IPS-15b (cell line): ENCODE data around the gene BCO1.
"Not testable (repeated sequence)": the region's sequence is repeated elsewhere in the genome, so short reads cannot be mapped to it uniquely, and the experiment has no call there.

Experiments used
- H3K27me3 ChIP-seq: one replicate; pipeline ENCODE4 v1.6.1; 2013; ENCODE audit warnings: low read length; ENCODE audit not compliant: control insufficient read depth, insufficient read depth
- H3K36me3 ChIP-seq: one replicate; pipeline ENCODE4 v1.6.1; 2013; ENCODE audit warnings: low read length; ENCODE audit not compliant: control insufficient read depth, insufficient read depth
- H3K4me1 ChIP-seq: one replicate; pipeline ENCODE4 v1.6.1; 2013; ENCODE audit warnings: mild to moderate bottlenecking, low read length; ENCODE audit not compliant: control insufficient read depth, insufficient read depth
- H3K4me3 ChIP-seq: one replicate; pipeline ENCODE4 v1.5.1; 2013; ENCODE audit warnings: low read depth, low read length
- H3K9ac ChIP-seq: one replicate; pipeline ENCODE4 v1.6.1; 2013; ENCODE audit warnings: low read depth, mild to moderate bottlenecking, low read length
- H3K9me3 ChIP-seq: one replicate; pipeline ENCODE4 v1.6.1; 2013; ENCODE audit warnings: mild to moderate bottlenecking, low read length; ENCODE audit not compliant: control insufficient read depth, insufficient read depth

Gene BCO1

GRCh38 chr16:81214745-81215166 is 23.7 kb upstream of the BCO1 start:
- Histone ChIP-seq H3K4me1 (no peaks in the 10 kb centered on the region), H3K4me3 (no peak overlapping the region), H3K9ac (no peak overlapping the region), H3K9me3 (no peaks in the 10 kb centered on the region), H3K36me3 (no peaks in the 10 kb centered on the region), H3K27me3 (no peaks in the 10 kb centered on the region)

GRCh38 chr16:81216114-81216513 is 22.4 kb upstream of the BCO1 start:
- Histone ChIP-seq H3K9me3 (no peaks in the 10 kb centered on the region), H3K36me3 (no peaks in the 10 kb centered on the region), H3K9ac (no peak overlapping the region), H3K27me3 (no peaks in the 10 kb centered on the region), H3K4me1 (no peaks in the 10 kb centered on the region), H3K4me3 (no peak overlapping the region)

- Histone ChIP-seq H3K4me1 (no peaks in the 10 kb centered on the region), H3K27me3 (no peaks in the 10 kb centered on the region), H3K36me3 (no peaks in the 10 kb centered on the region), H3K4me3 (no peak overlapping the region), H3K9me3 (no peaks in the 10 kb centered on the region), H3K9ac (no peak overlapping the region)
Observed at GRCh38 chr16:81216706-81217105, 21.8 kb upstream of the BCO1 start.

GRCh38 chr16:81219151-81219550 is 19.3 kb upstream of the BCO1 start:
- Histone ChIP-seq H3K4me1 (no peaks in the 10 kb centered on the region), H3K9ac (no peak overlapping the region), H3K36me3 (no peaks in the 10 kb centered on the region), H3K27me3 (no peaks in the 10 kb centered on the region), H3K4me3 (no peak overlapping the region), H3K9me3 (no peaks in the 10 kb centered on the region)

GRCh38 chr16:81220349-81220748 is 18.1 kb upstream of the BCO1 start:
- H3K27me3 ChIP-seq: no peaks in the 10 kb centered on the region
- H3K36me3 ChIP-seq: no peaks in the 10 kb centered on the region
- H3K4me3 ChIP-seq: no peak overlapping the region
- no peaks in the 10 kb centered on the region for H3K4me1 ChIP-seq
- no peak overlapping the region for H3K9ac ChIP-seq
- no peaks in the 10 kb centered on the region for H3K9me3 ChIP-seq

- H3K4me1 ChIP-seq: no peaks in the 10 kb centered on the region
- H3K9me3 ChIP-seq: no peaks in the 10 kb centered on the region
- no peaks in the 10 kb centered on the region for H3K36me3 ChIP-seq
- H3K4me3 ChIP-seq: no peak overlapping the region
- no peak overlapping the region for H3K9ac ChIP-seq
- no peaks in the 10 kb centered on the region for H3K27me3 ChIP-seq
Observed at GRCh38 chr16:81221731-81222130, 16.8 kb upstream of the BCO1 start.

- no peak overlapping the region for H3K9ac ChIP-seq
- no peaks in the 10 kb centered on the region for H3K9me3 ChIP-seq
- H3K4me3 ChIP-seq: no peak overlapping the region
- no peaks in the 10 kb centered on the region for H3K27me3 ChIP-seq
- no peaks in the 10 kb centered on the region for H3K36me3 ChIP-seq
- H3K4me1 ChIP-seq: no peaks in the 10 kb centered on the region
Observed at GRCh38 chr16:81224824-81225223, 13.7 kb upstream of the BCO1 start.

- not testable (repeated sequence) for H3K27me3 ChIP-seq, H3K4me3 ChIP-seq, H3K9ac ChIP-seq, H3K9me3 ChIP-seq, H3K4me1 ChIP-seq, H3K36me3 ChIP-seq
Observed at GRCh38 chr16:81225697-81226096, 12.8 kb upstream of the BCO1 start.

GRCh38 chr16:81227785-81228184 is 10.7 kb upstream of the BCO1 start:
- no peaks in the 10 kb centered on the region for H3K4me1 ChIP-seq
- no peaks in the 10 kb centered on the region for H3K9me3 ChIP-seq
- H3K36me3 ChIP-seq: no peaks in the 10 kb centered on the region
- no peak overlapping the region for H3K4me3 ChIP-seq
- no peak overlapping the region for H3K9ac ChIP-seq
- H3K27me3 ChIP-seq: no peaks in the 10 kb centered on the region

GRCh38 chr16:81229811-81230210 is 8.7 kb upstream of the BCO1 start:
- H3K4me3 ChIP-seq: no peak overlapping the region
- no peaks in the 10 kb centered on the region for H3K36me3 ChIP-seq
- no peaks in the 10 kb centered on the region for H3K9me3 ChIP-seq
- no peak overlapping the region for H3K9ac ChIP-seq
- no peaks in the 10 kb centered on the region for H3K27me3 ChIP-seq
- H3K4me1 ChIP-seq: no peaks in the 10 kb centered on the region

- peak overlapping the region; percentile 9 for H3K9ac ChIP-seq
Observed at GRCh38 chr16:81231014-81231413, 7.5 kb upstream of the BCO1 start.

GRCh38 chr16:81232740-81233367 is 5.6 kb upstream of the BCO1 start:
- H3K9ac ChIP-seq: no peak overlapping the region
- peaks cover 3% of the 10 kb centered on the region for H3K4me1 ChIP-seq
- H3K4me3 ChIP-seq: no peak overlapping the region
- no peaks in the 10 kb centered on the region for H3K9me3 ChIP-seq
- H3K27me3 ChIP-seq: no peaks in the 10 kb centered on the region
- H3K36me3 ChIP-seq: no peaks in the 10 kb centered on the region

More at GRCh38 chr16:81231014-81231413, 7.5 kb upstream of the BCO1 start:
- H3K36me3 ChIP-seq: no peaks in the 10 kb centered on the region
- H3K4me1 ChIP-seq: no peaks in the 10 kb centered on the region
- H3K4me3 ChIP-seq: no peak overlapping the region
- no peaks in the 10 kb centered on the region for H3K27me3 ChIP-seq
- H3K9me3 ChIP-seq: no peaks in the 10 kb centered on the region
